PC-3 (cell line): ENCODE results near the gene NAT9.

ENCODE experiments used
- EZH2 ChIP-seq: fragments of 300-600 bp; sonication (generic); IDR thresholded peaks from one replicate; pipeline ENCODE4 v1.6.1; 2017; ENCODE audit warnings: antibody characterized with exemption, mild to moderate bottlenecking, low read length; ENCODE audit not compliant: unreplicated experiment
- EZH2phosphoT487 ChIP-seq: fragments of 300-600 bp; sonication (generic); IDR thresholded peaks from 2 replicates; pipeline ENCODE4 v1.6.1; 2018; ENCODE audit warnings: mild to moderate bottlenecking, antibody characterized with exemption, low read length, borderline replicate concordance
- TF ChIP-seq, protein P1 (sequence below): fragments of 300-600 bp; sonication (generic); conservative IDR thresholded peaks from 2 replicates; pipeline ENCODE4 v1.5.1; 2017; ENCODE audit warnings: antibody characterized with exemption, low read depth, mild to moderate bottlenecking, low read length

DNA sequence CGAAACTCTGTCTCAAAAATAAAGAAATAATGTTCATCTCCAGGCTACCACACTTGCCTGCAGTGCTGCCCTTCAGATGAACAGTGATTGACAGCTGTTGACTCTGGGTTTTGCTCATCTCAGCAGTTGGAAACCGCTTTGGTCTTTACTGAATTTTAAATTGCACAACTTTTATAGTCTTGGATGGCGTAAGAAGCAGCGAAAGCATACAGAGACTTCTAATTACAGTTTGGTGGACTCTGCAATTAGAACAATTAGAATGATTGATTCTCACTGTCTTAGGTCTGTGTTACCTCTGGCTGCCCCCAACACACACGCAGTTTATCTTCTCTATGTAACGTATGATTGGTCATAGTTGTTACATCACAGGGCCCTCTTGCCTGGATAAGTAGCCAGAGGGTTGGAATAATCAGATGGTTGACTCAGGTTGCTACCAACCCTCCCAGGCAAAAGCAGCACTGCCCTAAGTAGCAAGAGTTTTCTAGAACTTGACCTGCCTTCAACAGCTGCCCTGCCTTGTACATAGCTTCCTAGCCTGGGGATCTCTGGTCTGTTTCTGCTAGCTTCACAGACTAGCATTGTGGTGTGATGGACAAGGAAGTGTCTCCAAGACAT is 1.9 kb upstream of the NAT9 start:
- TF ChIP-seq EZH2phosphoT487 (no peak), EZH2 (no peak)
- TF ChIP-seq, protein P1, sequence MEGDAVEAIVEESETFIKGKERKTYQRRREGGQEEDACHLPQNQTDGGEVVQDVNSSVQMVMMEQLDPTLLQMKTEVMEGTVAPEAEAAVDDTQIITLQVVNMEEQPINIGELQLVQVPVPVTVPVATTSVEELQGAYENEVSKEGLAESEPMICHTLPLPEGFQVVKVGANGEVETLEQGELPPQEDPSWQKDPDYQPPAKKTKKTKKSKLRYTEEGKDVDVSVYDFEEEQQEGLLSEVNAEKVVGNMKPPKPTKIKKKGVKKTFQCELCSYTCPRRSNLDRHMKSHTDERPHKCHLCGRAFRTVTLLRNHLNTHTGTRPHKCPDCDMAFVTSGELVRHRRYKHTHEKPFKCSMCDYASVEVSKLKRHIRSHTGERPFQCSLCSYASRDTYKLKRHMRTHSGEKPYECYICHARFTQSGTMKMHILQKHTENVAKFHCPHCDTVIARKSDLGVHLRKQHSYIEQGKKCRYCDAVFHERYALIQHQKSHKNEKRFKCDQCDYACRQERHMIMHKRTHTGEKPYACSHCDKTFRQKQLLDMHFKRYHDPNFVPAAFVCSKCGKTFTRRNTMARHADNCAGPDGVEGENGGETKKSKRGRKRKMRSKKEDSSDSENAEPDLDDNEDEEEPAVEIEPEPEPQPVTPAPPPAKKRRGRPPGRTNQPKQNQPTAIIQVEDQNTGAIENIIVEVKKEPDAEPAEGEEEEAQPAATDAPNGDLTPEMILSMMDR, result no peak
